H9 (cell line): ENCODE measurements around the gene RNF217. TPM values are rescaled to one million over a fixed set of nuclear protein-coding genes. Genes with fewer than 3 reads are reported as not detected.

ENCODE experiments used
- DNase-seq: peaks from one replicate; pipeline ENCODE4 v3.0.0-alpha.2; 2017
- H2AFZ ChIP-seq: one replicate; pipeline ENCODE4 v1.6.1; 2013; ENCODE audit warnings: mild to moderate bottlenecking, low read length, control low read depth, moderate library complexity
- H2AK5ac ChIP-seq: 2 replicates; pipeline ENCODE4 v1.6.1; 2013; ENCODE audit warnings: low read length, control low read depth, mixed read lengths; ENCODE audit not compliant: insufficient read length
- H2BK120ac ChIP-seq: one replicate; pipeline ENCODE4 v1.6.1; 2013; ENCODE audit warnings: low read depth, mild to moderate bottlenecking, low read length, control low read depth, inconsistent platforms; ENCODE audit not compliant: poor library complexity, severe bottlenecking
- H2BK12ac ChIP-seq: 2 replicates; pipeline ENCODE4 v1.6.1; 2013; ENCODE audit warnings: low read length, control low read depth, mixed read lengths, low read depth; ENCODE audit not compliant: insufficient read length
- H2BK15ac ChIP-seq: 2 replicates; pipeline ENCODE4 v1.6.1; 2013; ENCODE audit warnings: low read depth, low read length, control low read depth
- H2BK20ac ChIP-seq: one replicate; pipeline ENCODE4 v1.6.1; 2013; ENCODE audit warnings: low read depth, mild to moderate bottlenecking, low read length, control low read depth, inconsistent platforms; ENCODE audit not compliant: poor library complexity, severe bottlenecking
- H2BK5ac ChIP-seq: 2 replicates; pipeline ENCODE4 v1.6.1; 2013; ENCODE audit warnings: low read length, control low read depth, mixed read lengths; ENCODE audit not compliant: insufficient read length
- H3K14ac ChIP-seq: 2 replicates; pipeline ENCODE4 v1.6.1; 2013; ENCODE audit warnings: low read length, control low read depth; ENCODE audit not compliant: insufficient read depth
- H3K18ac ChIP-seq: 2 replicates; pipeline ENCODE4 v1.6.1; 2013; ENCODE audit warnings: low read depth, mild to moderate bottlenecking, mixed read lengths, low read length, control low read depth; ENCODE audit not compliant: insufficient read length
- H3K23ac ChIP-seq: 2 replicates; pipeline ENCODE4 v1.6.1; 2013; ENCODE audit warnings: low read length, control low read depth, mixed read lengths, low read depth; ENCODE audit not compliant: insufficient read length
- H3K23me2 ChIP-seq: 2 replicates; pipeline ENCODE4 v1.6.1; 2013; ENCODE audit warnings: low read depth, mild to moderate bottlenecking, mixed read lengths, low read length, control low read depth; ENCODE audit not compliant: insufficient read length, poor library complexity, severe bottlenecking
- H3K27ac ChIP-seq: 2 replicates; pipeline ENCODE4 v1.5.1; 2013; ENCODE audit warnings: low read length, control low read depth, mixed read lengths, low read depth; ENCODE audit not compliant: insufficient read length
- H3K27me3 ChIP-seq: 2 replicates; pipeline ENCODE4 v1.6.1; 2013; ENCODE audit warnings: low read length, control low read depth, inconsistent platforms; ENCODE audit not compliant: insufficient read depth
- H3K4ac ChIP-seq: 2 replicates; pipeline ENCODE4 v1.6.1; 2013; ENCODE audit warnings: low read depth, mild to moderate bottlenecking, control low read depth, inconsistent platforms, low read length, moderate library complexity
- H3K4me1 ChIP-seq: 2 replicates; pipeline ENCODE4 v1.6.1; 2013; ENCODE audit warnings: low read length, control low read depth, inconsistent platforms; ENCODE audit not compliant: insufficient read depth
- H3K4me2 ChIP-seq: 2 replicates; pipeline ENCODE4 v1.6.1; 2013; ENCODE audit warnings: low read length, control low read depth, mixed read lengths; ENCODE audit not compliant: insufficient read length, insufficient read depth
- H3K56ac ChIP-seq: 2 replicates; pipeline ENCODE4 v1.6.1; 2013; ENCODE audit warnings: low read depth, mild to moderate bottlenecking, mixed read lengths, low read length, control low read depth; ENCODE audit not compliant: insufficient read length
- H3K79me1 ChIP-seq: 2 replicates; pipeline ENCODE4 v1.6.1; 2013; ENCODE audit warnings: low read depth, mild to moderate bottlenecking, moderate library complexity, low read length, control low read depth, inconsistent platforms; ENCODE audit not compliant: insufficient read depth, poor library complexity, severe bottlenecking
- H3K79me2 ChIP-seq: 2 replicates; pipeline ENCODE4 v1.6.1; 2013; ENCODE audit warnings: low read length, control low read depth, inconsistent platforms; ENCODE audit not compliant: insufficient read depth
- H3K9ac ChIP-seq: 2 replicates; pipeline ENCODE4 v1.6.1; 2013; ENCODE audit warnings: low read length, control low read depth, mixed read lengths; ENCODE audit not compliant: insufficient read length; ENCODE audit errors: extremely low read depth
- H3K9me3 ChIP-seq: one replicate; pipeline ENCODE4 v1.6.1; 2013; ENCODE audit warnings: low read depth, low read length, inconsistent platforms; ENCODE audit not compliant: control insufficient read depth
- H3T11ph ChIP-seq: one replicate; pipeline ENCODE4 v1.6.1; 2013; ENCODE audit warnings: mild to moderate bottlenecking, low read length, control low read depth, inconsistent platforms
- H4K20me1 ChIP-seq: one replicate; pipeline ENCODE4 v1.6.1; 2013; ENCODE audit not compliant: control insufficient read depth, insufficient read length, insufficient read depth
- H4K5ac ChIP-seq: 2 replicates; pipeline ENCODE4 v1.6.1; 2013; ENCODE audit warnings: low read depth, mild to moderate bottlenecking, mixed read lengths, low read length, control low read depth; ENCODE audit not compliant: insufficient read length
- H4K8ac ChIP-seq: replicated peaks from 2 replicates; pipeline ENCODE4 v1.6.1; 2013; ENCODE audit warnings: low read length, control low read depth, mixed read lengths, low read depth; ENCODE audit not compliant: insufficient read length
- H4K91ac ChIP-seq: 2 replicates; pipeline ENCODE4 v1.6.1; 2013; ENCODE audit warnings: low read depth, mild to moderate bottlenecking, moderate library complexity, mixed read lengths, low read length, control low read depth; ENCODE audit not compliant: insufficient read length
- H3K27ac Mint-ChIP-seq, 3 experiments: 2 replicates in 2 of 3; 3 replicates in 1 of 3; pipeline ENCODE4 v1.8.0; 2020 to 2021; ENCODE audit warnings: mixed read lengths in 3 of 3, mild to moderate bottlenecking in 1 of 3, moderate library complexity in 1 of 3
- H3K27me3 Mint-ChIP-seq: 2 replicates; pipeline ENCODE4 v1.8.0; 2021; ENCODE audit warnings: low read depth, mild to moderate bottlenecking, moderate library complexity, mixed read lengths
- H3K36me3 Mint-ChIP-seq, 3 experiments: 2 replicates in 2 of 3; 3 replicates in 1 of 3; pipeline ENCODE4 v1.8.0; 2020 to 2021; ENCODE audit warnings: low read depth in 3 of 3, mixed read lengths in 3 of 3; ENCODE audit not compliant: insufficient read depth in 1 of 3
- H3K4me1 Mint-ChIP-seq, 2 experiments: 2 replicates each; pipeline ENCODE4 v1.8.0; 2020; ENCODE audit warnings: mixed read lengths in 2 of 2
- H3K4me3 Mint-ChIP-seq, 2 experiments: 2 replicates in 1 of 2; 3 replicates in 1 of 2; pipeline ENCODE4 v1.8.0; 2020 to 2021; ENCODE audit warnings: mild to moderate bottlenecking in 2 of 2, mixed read lengths in 2 of 2, moderate library complexity in 1 of 2
- H3K9me3 Mint-ChIP-seq, 2 experiments: 2 replicates in 1 of 2; 3 replicates in 1 of 2; pipeline ENCODE4 v1.8.0; 2020; ENCODE audit warnings: mild to moderate bottlenecking in 2 of 2, mixed read lengths in 2 of 2, moderate library complexity in 1 of 2
- CTCF ChIP-seq: fragments of 200-600 bp; sonication (generic); conservative IDR thresholded peaks from 3 replicates; pipeline ENCODE4 v1.8.0; 2021; ENCODE audit warnings: antibody characterized with exemption, mild to moderate bottlenecking
- WGBS: extraction: QIAGEN DNeasy Blood & Tissue Kit; methylation state at CpG from one replicate; pipeline ENCODE4 v1.1.7; 2013; ENCODE audit warnings: missing lambda C conversion rate, low lambda C conversion rate, mixed read lengths; ENCODE audit not compliant: insufficient read length; ENCODE audit errors: extremely low coverage; 5-methylcytosine and 5-hydroxymethylcytosine counted together
- total RNA-seq: library from RNA; stranded (reverse); gene quantifications from 2 replicates; pipeline ENCODE4 v1.2.1, GENCODE V29; 2021

The RNF217 gene
- total RNA-seq, 1 experiment from 2014 or later = 9.6 TPM

DNA sequence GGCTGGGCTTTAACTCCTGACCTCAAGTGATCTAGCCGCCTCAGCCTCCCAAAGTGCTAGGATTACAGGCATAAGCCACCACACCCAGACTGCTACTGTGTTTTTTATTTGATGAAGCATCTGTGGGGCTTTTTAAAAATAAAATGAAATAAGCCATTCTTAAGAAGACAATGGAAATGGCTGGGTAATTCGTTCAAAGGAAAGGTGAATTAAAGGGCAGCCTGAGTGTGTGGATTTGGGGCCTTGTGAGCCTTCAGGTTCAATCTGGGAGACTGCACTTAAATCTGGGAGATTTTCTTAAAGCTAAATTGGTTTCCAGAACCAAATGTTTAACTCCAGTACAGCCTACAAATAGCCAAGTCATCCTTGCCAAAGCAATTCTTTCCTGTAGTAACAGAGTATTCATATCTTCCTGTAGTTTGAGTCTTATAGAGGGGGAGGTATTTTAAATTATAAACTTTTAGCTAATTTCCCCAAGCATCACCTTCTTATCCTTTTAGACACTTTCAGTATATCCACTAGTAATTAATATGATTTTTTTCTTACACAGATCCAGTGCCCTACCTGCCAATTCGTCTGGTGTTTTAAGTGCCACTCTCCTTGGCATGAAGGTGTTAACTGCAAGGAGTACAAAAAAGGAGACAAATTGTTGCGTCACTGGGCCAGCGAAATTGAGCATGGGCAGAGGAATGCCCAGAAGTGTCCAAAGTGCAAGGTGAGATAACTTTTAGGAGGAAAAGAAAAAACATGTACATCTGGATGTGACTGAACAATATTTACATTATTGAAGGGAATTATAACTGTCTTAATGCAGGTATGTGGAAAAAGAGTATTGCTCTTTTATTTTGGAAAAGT lies 95.4 kb downstream of the RNF217 start:
- no CpG with 5 or more reads among the region's 5 CpGs for WGBS
- Histone ChIP-seq H3T11ph (no peak overlapping the region), H2BK15ac (no peak overlapping the region), H3K4me2 (no peak overlapping the region), H2BK12ac (no peak overlapping the region), H3K56ac (no peak overlapping the region), H3K4me1 (no peaks in the 10 kb centered on the region), H3K27me3 (no peaks in the 10 kb centered on the region), H2AK5ac (no peak overlapping the region), H2BK5ac (no peak overlapping the region), H3K18ac (no peak overlapping the region), H3K23me2 (no peaks in the 10 kb centered on the region), H3K14ac (no peak overlapping the region), H3K27ac (no peak overlapping the region), H3K23ac (no peak overlapping the region), H4K91ac (no peak overlapping the region), H2AFZ (no peak overlapping the region), H3K9me3 (no peaks in the 10 kb centered on the region), H2BK120ac (no peak overlapping the region), H3K79me1 (no peaks in the 10 kb centered on the region), H3K4ac (no peak overlapping the region), H4K8ac (no peak overlapping the region), H4K20me1 (no peaks in the 10 kb centered on the region), H2BK20ac (no peak overlapping the region), H3K9ac (no peak overlapping the region), H4K5ac (no peak overlapping the region), H3K79me2 (no peaks in the 10 kb centered on the region)
- Mint-ChIP-seq H3K9me3 (no peaks in the 10 kb centered on the region), H3K36me3 (no peaks in the 10 kb centered on the region), H3K4me1 (no peaks in the 10 kb centered on the region), H3K27me3 (no peaks in the 10 kb centered on the region), H3K4me3 (no peak overlapping the region), H3K27ac (peak overlapping the region in 2 of 3 experiments; percentile 86 to 91; a peak in 3 of 7 replicates)
- TF ChIP-seq CTCF = no peak
- DNase-seq = no peak
